ENCODE data around the gene ST6GALNAC3. TPM values are rescaled to one million over a fixed set of nuclear protein-coding genes. Genes with fewer than 3 reads are reported as not detected.

ST6GALNAC3 gene
- polyA plus RNA-seq, 2 of the 4 experiments (the other 2 are of a cell fraction) = 1.1 to 1.2 TPM

DNA sequence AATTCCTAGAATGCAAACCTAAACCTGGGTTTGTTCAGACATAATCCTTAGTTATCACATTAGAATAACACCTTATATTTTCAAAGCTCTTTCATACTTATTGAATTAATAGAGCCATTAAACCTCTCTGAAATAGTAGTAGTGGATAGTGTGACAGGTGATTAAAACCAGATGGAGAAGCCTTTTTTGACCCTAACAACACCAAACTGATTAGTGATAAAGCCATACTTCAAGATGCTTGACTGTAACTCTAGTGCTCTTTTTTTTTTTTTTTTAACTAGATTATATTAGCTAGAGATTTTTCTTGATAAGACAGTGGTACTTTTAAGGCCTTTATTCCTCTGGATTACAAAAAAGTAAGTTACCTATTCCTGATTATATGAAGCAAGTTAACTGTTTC is 190.1 kb downstream of the ST6GALNAC3 start:
- ATAC-seq = no peak
- Histone ChIP-seq H3K4me3 (no peak overlapping the region), H3K9me3 (no peaks in the 10 kb centered on the region), H3K4me2 (no peak overlapping the region), H3K4me1 (no peaks in the 10 kb centered on the region), H3K27ac (no peak overlapping the region)
- no peak for FAIRE-seq
- no peak for DNase-seq (ENCODE audit: low read depth in 1 of 2, low spot score in 1 of 2)
- ChIA-PET POLR2A (no interaction called here), CTCF (no interaction called here)
- TF ChIP-seq KDM1A (IDR thresholded peaks at IDR 0.05; ENCODE audit: low read depth) (no peak), CEBPB (IDR thresholded peaks at IDR 0.05) (no peak), EP300 (IDR thresholded peaks at IDR 0.05) (no peak)

DNA sequence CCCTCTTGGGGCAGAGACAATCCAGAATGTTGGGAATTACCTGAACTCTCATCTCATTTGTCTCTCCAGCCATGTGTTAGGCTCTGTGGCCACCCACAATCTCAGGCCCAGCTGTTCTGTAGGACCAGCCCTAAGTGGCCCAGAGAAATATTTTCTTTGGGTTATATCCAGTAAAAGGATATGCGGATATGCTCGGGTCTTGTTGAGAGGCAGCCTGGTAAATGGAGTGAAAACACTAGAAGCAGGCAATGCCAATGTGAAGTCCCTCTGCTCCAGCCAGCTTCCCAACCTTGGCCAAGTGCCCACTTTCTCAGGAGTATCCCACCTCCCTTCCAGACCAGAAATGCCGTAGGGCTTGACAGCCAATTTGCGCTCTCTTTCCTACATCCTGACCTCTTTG is 192.2 kb downstream of the ST6GALNAC3 start:
- FAIRE-seq = no peak
- TF ChIP-seq, protein P1, sequence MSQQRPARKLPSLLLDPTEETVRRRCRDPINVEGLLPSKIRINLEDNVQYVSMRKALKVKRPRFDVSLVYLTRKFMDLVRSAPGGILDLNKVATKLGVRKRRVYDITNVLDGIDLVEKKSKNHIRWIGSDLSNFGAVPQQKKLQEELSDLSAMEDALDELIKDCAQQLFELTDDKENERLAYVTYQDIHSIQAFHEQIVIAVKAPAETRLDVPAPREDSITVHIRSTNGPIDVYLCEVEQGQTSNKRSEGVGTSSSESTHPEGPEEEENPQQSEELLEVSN (IDR thresholded peaks at IDR 0.05; ENCODE audit: borderline replicate concordance, low read depth) = no peak
- TF ChIP-seq, protein P2, sequence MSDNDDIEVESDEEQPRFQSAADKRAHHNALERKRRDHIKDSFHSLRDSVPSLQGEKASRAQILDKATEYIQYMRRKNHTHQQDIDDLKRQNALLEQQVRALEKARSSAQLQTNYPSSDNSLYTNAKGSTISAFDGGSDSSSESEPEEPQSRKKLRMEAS (IDR thresholded peaks at IDR 0.05) = no peak
- TF ChIP-seq, protein P3, sequence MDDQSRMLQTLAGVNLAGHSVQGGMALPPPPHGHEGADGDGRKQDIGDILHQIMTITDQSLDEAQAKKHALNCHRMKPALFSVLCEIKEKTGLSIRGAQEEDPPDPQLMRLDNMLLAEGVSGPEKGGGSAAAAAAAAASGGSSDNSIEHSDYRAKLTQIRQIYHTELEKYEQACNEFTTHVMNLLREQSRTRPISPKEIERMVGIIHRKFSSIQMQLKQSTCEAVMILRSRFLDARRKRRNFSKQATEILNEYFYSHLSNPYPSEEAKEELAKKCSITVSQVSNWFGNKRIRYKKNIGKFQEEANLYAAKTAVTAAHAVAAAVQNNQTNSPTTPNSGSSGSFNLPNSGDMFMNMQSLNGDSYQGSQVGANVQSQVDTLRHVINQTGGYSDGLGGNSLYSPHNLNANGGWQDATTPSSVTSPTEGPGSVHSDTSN (IDR thresholded peaks at IDR 0.05) = no peak

DNA sequence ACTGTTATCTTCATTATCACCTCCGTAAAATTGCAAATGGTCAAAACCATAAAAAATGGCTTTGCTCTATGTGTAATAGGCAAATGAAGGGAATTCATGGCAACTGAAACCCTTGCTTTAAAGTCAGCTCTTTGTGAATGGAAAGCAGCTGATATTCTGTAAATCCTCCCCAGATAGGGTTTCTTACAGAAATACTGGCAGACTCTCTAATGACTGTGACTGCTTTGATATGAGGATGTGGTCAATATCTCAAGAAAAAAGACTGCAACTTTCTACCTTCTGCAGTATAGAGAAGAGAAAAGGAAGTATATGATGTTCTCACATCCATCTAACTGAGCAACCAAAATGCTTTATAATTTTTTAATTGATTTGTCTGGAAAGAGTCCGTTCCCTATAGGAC is 193.1 kb downstream of the ST6GALNAC3 start:
- FAIRE-seq (no peak), DNase-seq (ENCODE audit: low read depth in 1 of 2, low spot score in 1 of 2) (no peak), ATAC-seq (no peak)
- Histone ChIP-seq H3K4me2 (no peak overlapping the region), H3K9me3 (no peaks in the 10 kb centered on the region), H3K4me1 (no peaks in the 10 kb centered on the region), H3K4me3 (no peak overlapping the region), H3K27ac (no peak overlapping the region)
- ChIA-PET POLR2A (no interaction called here), CTCF (no interaction called here)
- 46% methylated on average over 2 of the region's 2 CpGs for WGBS (ENCODE audit: missing lambda C conversion rate)
- TF ChIP-seq, protein P4, sequence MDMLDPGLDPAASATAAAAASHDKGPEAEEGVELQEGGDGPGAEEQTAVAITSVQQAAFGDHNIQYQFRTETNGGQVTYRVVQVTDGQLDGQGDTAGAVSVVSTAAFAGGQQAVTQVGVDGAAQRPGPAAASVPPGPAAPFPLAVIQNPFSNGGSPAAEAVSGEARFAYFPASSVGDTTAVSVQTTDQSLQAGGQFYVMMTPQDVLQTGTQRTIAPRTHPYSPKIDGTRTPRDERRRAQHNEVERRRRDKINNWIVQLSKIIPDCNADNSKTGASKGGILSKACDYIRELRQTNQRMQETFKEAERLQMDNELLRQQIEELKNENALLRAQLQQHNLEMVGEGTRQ (IDR thresholded peaks at IDR 0.05) = no peak
- TF ChIP-seq, protein P5, sequence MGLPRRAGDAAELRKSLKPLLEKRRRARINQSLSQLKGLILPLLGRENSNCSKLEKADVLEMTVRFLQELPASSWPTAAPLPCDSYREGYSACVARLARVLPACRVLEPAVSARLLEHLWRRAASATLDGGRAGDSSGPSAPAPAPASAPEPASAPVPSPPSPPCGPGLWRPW (IDR thresholded peaks at IDR 0.05) = no peak
- TF ChIP-seq NPAS2 (CRISPR knock-in tag; IDR thresholded peaks at IDR 0.05; ENCODE audit: borderline replicate concordance) (no peak), MAZ (IDR thresholded peaks at IDR 0.05; ENCODE audit: borderline replicate concordance, low read depth, low read length) (no peak), POLR2AphosphoS2 (conservative IDR thresholded peaks at IDR 0.05; ENCODE audit: low read length) (no peak), FOSL2 (IDR thresholded peaks at IDR 0.05) (no peak), FOSL2 (CRISPR knock-in tag; IDR thresholded peaks at IDR 0.05) (no peak), CHD4 (IDR thresholded peaks at IDR 0.05; ENCODE audit: borderline replicate concordance) (no peak), HOXB5 (CRISPR knock-in tag; IDR thresholded peaks at IDR 0.05) (no peak), NFE2L2 (conservative IDR thresholded peaks at IDR 0.05; ENCODE audit: low read length) (no peak), CHD2 (IDR thresholded peaks at IDR 0.05; ENCODE audit: low read length, partially characterized antibody) (no peak), TFCP2L1 (CRISPR knock-in tag; IDR thresholded peaks at IDR 0.05) (no peak), JUN (IDR thresholded peaks at IDR 0.05) (no peak)
- TF ChIP-seq, protein P6, sequence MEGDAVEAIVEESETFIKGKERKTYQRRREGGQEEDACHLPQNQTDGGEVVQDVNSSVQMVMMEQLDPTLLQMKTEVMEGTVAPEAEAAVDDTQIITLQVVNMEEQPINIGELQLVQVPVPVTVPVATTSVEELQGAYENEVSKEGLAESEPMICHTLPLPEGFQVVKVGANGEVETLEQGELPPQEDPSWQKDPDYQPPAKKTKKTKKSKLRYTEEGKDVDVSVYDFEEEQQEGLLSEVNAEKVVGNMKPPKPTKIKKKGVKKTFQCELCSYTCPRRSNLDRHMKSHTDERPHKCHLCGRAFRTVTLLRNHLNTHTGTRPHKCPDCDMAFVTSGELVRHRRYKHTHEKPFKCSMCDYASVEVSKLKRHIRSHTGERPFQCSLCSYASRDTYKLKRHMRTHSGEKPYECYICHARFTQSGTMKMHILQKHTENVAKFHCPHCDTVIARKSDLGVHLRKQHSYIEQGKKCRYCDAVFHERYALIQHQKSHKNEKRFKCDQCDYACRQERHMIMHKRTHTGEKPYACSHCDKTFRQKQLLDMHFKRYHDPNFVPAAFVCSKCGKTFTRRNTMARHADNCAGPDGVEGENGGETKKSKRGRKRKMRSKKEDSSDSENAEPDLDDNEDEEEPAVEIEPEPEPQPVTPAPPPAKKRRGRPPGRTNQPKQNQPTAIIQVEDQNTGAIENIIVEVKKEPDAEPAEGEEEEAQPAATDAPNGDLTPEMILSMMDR (IDR thresholded peaks at IDR 0.05) = no peak
- TF ChIP-seq, protein P7, sequence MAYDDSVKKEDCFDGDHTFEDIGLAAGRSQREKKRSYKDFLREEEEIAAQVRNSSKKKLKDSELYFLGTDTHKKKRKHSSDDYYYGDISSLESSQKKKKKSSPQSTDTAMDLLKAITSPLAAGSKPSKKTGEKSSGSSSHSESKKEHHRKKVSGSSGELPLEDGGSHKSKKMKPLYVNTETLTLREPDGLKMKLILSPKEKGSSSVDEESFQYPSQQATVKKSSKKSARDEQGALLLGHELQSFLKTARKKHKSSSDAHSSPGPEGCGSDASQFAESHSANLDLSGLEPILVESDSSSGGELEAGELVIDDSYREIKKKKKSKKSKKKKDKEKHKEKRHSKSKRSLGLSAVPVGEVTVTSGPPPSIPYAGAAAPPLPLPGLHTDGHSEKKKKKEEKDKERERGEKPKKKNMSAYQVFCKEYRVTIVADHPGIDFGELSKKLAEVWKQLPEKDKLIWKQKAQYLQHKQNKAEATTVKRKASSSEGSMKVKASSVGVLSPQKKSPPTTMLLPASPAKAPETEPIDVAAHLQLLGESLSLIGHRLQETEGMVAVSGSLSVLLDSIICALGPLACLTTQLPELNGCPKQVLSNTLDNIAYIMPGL (CRISPR knock-in tag; IDR thresholded peaks at IDR 0.05; ENCODE audit: borderline replicate concordance) = no peak
- TF ChIP-seq, protein P3 (IDR thresholded peaks at IDR 0.05) = no peak
- TF ChIP-seq, protein P1 (IDR thresholded peaks at IDR 0.05; ENCODE audit: borderline replicate concordance, low read depth) = no peak

More for the DNA sequence above, 192.2 kb downstream of the ST6GALNAC3 start:
- ChIA-PET CTCF (no interaction called here), POLR2A (no interaction called here)
- no peak overlapping the region for H3K4me3 ChIP-seq
- H3K27ac ChIP-seq = no peak overlapping the region
- no peak for ATAC-seq
- H3K4me2 ChIP-seq = no peak overlapping the region
- no peaks in the 10 kb centered on the region for H3K4me1 ChIP-seq
- WGBS (ENCODE audit: missing lambda C conversion rate) = 72% methylated on average over 4 of the region's 4 CpGs
- DNase-seq (ENCODE audit: low read depth in 1 of 2, low spot score in 1 of 2) = no peak
- no peaks in the 10 kb centered on the region for H3K9me3 ChIP-seq

Measured in A549 (cell line).